Panc1 (cell line): Measurements from ENCODE around the gene ADAMTS16. TPM values are rescaled to one million over a fixed set of nuclear protein-coding genes. Genes with fewer than 3 reads are reported as not detected.

ENCODE experiments used
- ATAC-seq: fragments of 200-7000 bp; cut with Tn5 transposase; 2 replicates; pipeline ENCODE4 v1.9.1; 2020; ENCODE audit warnings: mild to moderate bottlenecking, moderate library complexity
- BruUV-seq: library from RNA; stranded (reverse); fragments of 400-500 nt; replicated peaks from 2 replicates; lab custom pipeline; 2021; lab: Mats Ljungman, UMichigan
- CTCF ChIA-PET: fragments of 300-600 bp; sonication (Branson Sonifier 250); formaldehyde crosslinking; loops from one replicate; lab custom pipeline; 2022; ENCODE audit warnings: antibody characterized with exemption; lab: Charles Lee
- POLR2A ChIA-PET: fragments of 300-600 bp; sonication (Branson Sonifier 250); formaldehyde crosslinking; loops from one replicate; lab custom pipeline; 2022; ENCODE audit warnings: antibody characterized with exemption; lab: Charles Lee
- DNase-seq: peaks from one replicate; pipeline ENCODE4 v3.0.0-alpha.2; 2010; ENCODE audit warnings: low read depth, low spot score
- H3K27ac ChIP-seq: 2 replicates; pipeline ENCODE4 v1.5.1; 2011; ENCODE audit warnings: mild to moderate bottlenecking, low read length, inconsistent platforms
- H3K27me3 ChIP-seq: fragments of 200-500 bp; sonication (Bioruptor generic); 2 replicates; pipeline ENCODE4 v1.6.0; 2014; ENCODE audit warnings: low read length, inconsistent platforms; ENCODE audit not compliant: control insufficient read depth, insufficient read depth
- H3K36me3 ChIP-seq: fragments of 200-500 bp; sonication (Bioruptor generic); 2 replicates; pipeline ENCODE4 v1.5.1; 2014; ENCODE audit warnings: inconsistent platforms, mild to moderate bottlenecking, low read length, moderate library complexity; ENCODE audit not compliant: control insufficient read depth, insufficient read depth
- H3K4me1 ChIP-seq: 2 replicates; pipeline ENCODE4 v1.5.1; 2011; ENCODE audit warnings: inconsistent platforms, mild to moderate bottlenecking, low read length, moderate library complexity; ENCODE audit not compliant: control insufficient read depth, insufficient read depth
- H3K4me3 ChIP-seq, 2 experiments: 2 replicates each; pipeline ENCODE4 v1.5.1; 2011 to 2012; ENCODE audit warnings: low read depth in 2 of 2, low read length in 2 of 2, mild to moderate bottlenecking in 2 of 2, inconsistent platforms in 1 of 2, moderate library complexity in 1 of 2
- H3K9me3 ChIP-seq: fragments of 200-500 bp; sonication (Bioruptor generic); 2 replicates; pipeline ENCODE4 v1.5.1; 2014; ENCODE audit warnings: low read depth, mild to moderate bottlenecking, inconsistent platforms, low read length, moderate library complexity; ENCODE audit not compliant: control insufficient read depth, insufficient read depth
- CTCF ChIP-seq: fragments of 450-650 bp; IDR thresholded peaks from 2 replicates; pipeline ENCODE4 v1.5.1; 2017; ENCODE audit warnings: mild to moderate bottlenecking
- POLR2AphosphoS5 ChIP-seq: IDR thresholded peaks from 2 replicates; pipeline ENCODE4 v1.6.1; 2012; ENCODE audit warnings: mild to moderate bottlenecking, low read depth, low read length, moderate library complexity
- REST ChIP-seq, 2 experiments: IDR thresholded peaks; 2 replicates each; pipeline ENCODE4 v1.6.1; 2011 to 2012; ENCODE audit warnings: low read depth in 2 of 2, control low read depth in 1 of 2, low read length in 1 of 2, mild to moderate bottlenecking in 1 of 2, moderate library complexity in 1 of 2; ENCODE audit not compliant: insufficient read depth in 1 of 2
- SIN3A ChIP-seq: IDR thresholded peaks from 2 replicates; pipeline ENCODE4 v1.6.1; 2012; ENCODE audit warnings: low read depth, mild to moderate bottlenecking, low read length, moderate library complexity, borderline replicate concordance; ENCODE audit not compliant: insufficient read depth
- TCF7L2 ChIP-seq: IDR thresholded peaks from 2 replicates; pipeline ENCODE4 v1.6.1; 2011; ENCODE audit warnings: mild to moderate bottlenecking, low read depth, low read length, inconsistent platforms
- in situ Hi-C: cut with HindIII; loops from 2 replicates; pipeline ENCODE4 v1.10.0; 2016; ENCODE audit warnings: low sequenced_read_pairs, low pct_unique_long_range_greater_than_20kb
- intact Hi-C: fragments of 100-400 bp; cut with micrococcal nuclease; formaldehyde crosslinking; loops from one replicate; pipeline ENCODE4 v1.10.0; 2022; ENCODE audit not compliant: unreplicated experiment
- total RNA-seq: library from RNA; stranded (reverse); gene quantifications from one replicate; pipeline ENCODE4 v1.2.1, GENCODE V29; 2021; ENCODE audit not compliant: unreplicated experiment

Gene ADAMTS16
- total RNA-seq, 1 experiment from 2014 or later, result 0.54 TPM

- no peak for ATAC-seq
- Histone ChIP-seq H3K9me3 (no peaks in the 10 kb centered on the region), H3K4me3 (no peak overlapping the region), H3K27me3 (no peaks in the 10 kb centered on the region), H3K36me3 (no peaks in the 10 kb centered on the region), H3K27ac (no peak overlapping the region), H3K4me1 (no peaks in the 10 kb centered on the region)
- DNase-seq, result no peak
- no peak for TF ChIP-seq POLR2AphosphoS5
- TF ChIP-seq REST (IDR thresholded peaks at IDR 0.05; ENCODE audit: insufficient read depth in 1 of 2, low read depth in 2 of 2, low read length in 1 of 2), result no peak
- no peak for TF ChIP-seq CTCF
- TF ChIP-seq SIN3A, result no peak
- TF ChIP-seq TCF7L2, result no peak
- intact Hi-C loops, result no loop called here
- BruUV-seq, result no TSS peak
- POLR2A ChIA-PET, result no interaction called here
- in situ Hi-C loops, result no loop called here
- CTCF ChIA-PET, result no interaction called here
Observed at GRCh38 chr5:5344606-5345005, 204.5 kb downstream of the ADAMTS16 start.

- intact Hi-C loops (no loop called here), in situ Hi-C loops (no loop called here)
- Histone ChIP-seq H3K9me3 (no peaks in the 10 kb centered on the region), H3K27me3 (no peaks in the 10 kb centered on the region), H3K36me3 (no peaks in the 10 kb centered on the region), H3K27ac (no peak overlapping the region), H3K4me3 (no peak overlapping the region), H3K4me1 (no peaks in the 10 kb centered on the region)
- DNase-seq (no peak), ATAC-seq (no peak)
- BruUV-seq, result no TSS peak
- ChIA-PET CTCF (no interaction called here), POLR2A (no interaction called here)
- TF ChIP-seq SIN3A (no peak), CTCF (no peak)
Observed at GRCh38 chr5:5347442-5347841, 207.3 kb downstream of the ADAMTS16 start.
